ENCODE data around the gene SBF1.
"Not testable (repeated sequence)": the region's sequence is repeated elsewhere in the genome, so short reads cannot be mapped to it uniquely, and the experiment has no call there.

SBF1 gene

GRCh38 chr22:50398831-50399648, 75.8 kb downstream of the SBF1 start:
- Mint-ChIP-seq H3K27ac (peak overlapping the region; percentile 77), H3K9me3 (no peaks in the 10 kb centered on the region), H3K4me1 (peaks cover 53% of the 10 kb centered on the region), H3K36me3 (peaks cover 45% of the 10 kb centered on the region), H3K4me3 (peak overlapping the region; percentile 26), H3K27me3 (no peaks in the 10 kb centered on the region)
- no peak for ATAC-seq

GRCh38 chr22:50397371-50398060, 77.3 kb downstream of the SBF1 start:
- Mint-ChIP-seq H3K4me1 (peaks cover 47% of the 10 kb centered on the region), H3K36me3 (peaks cover 48% of the 10 kb centered on the region), H3K27ac (peak overlapping the region; percentile 66)
- ATAC-seq, H3K4me3 Mint-ChIP-seq, H3K27me3 Mint-ChIP-seq, H3K9me3 Mint-ChIP-seq: not testable (repeated sequence)

GRCh38 chr22:50396751-50397370, 78.0 kb downstream of the SBF1 start:
- peaks cover 42% of the 10 kb centered on the region for H3K36me3 Mint-ChIP-seq
- peak overlapping the region; percentile 66 for H3K27ac Mint-ChIP-seq
- no peaks in the 10 kb centered on the region for H3K27me3 Mint-ChIP-seq
- no peak for ATAC-seq
- H3K4me1 Mint-ChIP-seq = peaks cover 40% of the 10 kb centered on the region
- H3K9me3 Mint-ChIP-seq = no peaks in the 10 kb centered on the region
- no peak overlapping the region for H3K4me3 Mint-ChIP-seq
